ENCODE results near the gene ANTXR2. TPM values are rescaled to one million over a fixed set of nuclear protein-coding genes. Genes with fewer than 3 reads are reported as not detected.
A peak's percentile ranks its signal among the peaks of the same experiment; 100 is the strongest.

Gene ANTXR2
- total RNA-seq, 1 experiment from 2014 or later: 7.0 TPM

- Histone ChIP-seq H3K36me3 (ENCODE audit: insufficient read depth, low read length, poor library complexity, severe bottlenecking) (no peaks in the 10 kb centered on the region), H3K9me3 (ENCODE audit: low read depth, low read length, poor library complexity, severe bottlenecking) (no peaks in the 10 kb centered on the region), H3K27ac (ENCODE audit: low read depth, low read length, poor library complexity, severe bottlenecking) (no peak overlapping the region), H3K4me1 (ENCODE audit: insufficient read depth, low read length, poor library complexity, severe bottlenecking) (no peaks in the 10 kb centered on the region), H3K4me3 (ENCODE audit: low read depth, low read length, poor library complexity, severe bottlenecking) (no peak overlapping the region), H3K27me3 (replicated peaks; ENCODE audit: insufficient read depth, low read depth, low read length, poor library complexity) (no peaks in the 10 kb centered on the region)
- ChIA-PET POLR2A (ENCODE audit: low non-redundant PET) (no interaction called here), CTCF (interaction anchor here (0.6 kb wide), 1 partner anchor 53 kb away, joined by 3 read pairs; no protein-coding TSS in a partner anchor)
- TF ChIP-seq CTCF (conservative IDR thresholded peaks at IDR 0.05; ENCODE audit: low read depth, low read length) (peak; percentile 63), EZH2 (IDR thresholded peaks at IDR 0.05; ENCODE audit: borderline replicate concordance, low read depth, low read length, poor library complexity, severe bottlenecking) (no peak)
- intact Hi-C loops (cut with micrococcal nuclease; ENCODE audit: unreplicated experiment): loop anchor here (10.0 kb wide), 1 partner anchor 268 kb away; no protein-coding TSS in a partner anchor
- no TSS peak for BruUV-seq (replicated peaks)
- peak; percentile 58 for DNase-seq (ENCODE audit: low spot score)
Observed at GRCh38 chr4:79917246-79917645, 155.8 kb downstream of the ANTXR2 start.

GRCh38 chr4:79915246-79915645 is 157.8 kb downstream of the ANTXR2 start:
- Histone ChIP-seq H3K27me3 (replicated peaks; ENCODE audit: insufficient read depth, low read depth, low read length, poor library complexity) (no peaks in the 10 kb centered on the region), H3K9me3 (ENCODE audit: low read depth, low read length, poor library complexity, severe bottlenecking) (no peaks in the 10 kb centered on the region), H3K27ac (ENCODE audit: low read depth, low read length, poor library complexity, severe bottlenecking) (no peak overlapping the region), H3K4me3 (ENCODE audit: low read depth, low read length, poor library complexity, severe bottlenecking) (no peak overlapping the region), H3K36me3 (ENCODE audit: insufficient read depth, low read length, poor library complexity, severe bottlenecking) (no peaks in the 10 kb centered on the region), H3K4me1 (ENCODE audit: insufficient read depth, low read length, poor library complexity, severe bottlenecking) (no peaks in the 10 kb centered on the region)
- intact Hi-C loops (cut with micrococcal nuclease; ENCODE audit: unreplicated experiment): loop anchor here (10.0 kb wide), 1 partner anchor 270 kb away; no protein-coding TSS in a partner anchor
- no peak for TF ChIP-seq EZH2 (IDR thresholded peaks at IDR 0.05; ENCODE audit: borderline replicate concordance, low read depth, low read length, poor library complexity, severe bottlenecking)
- TF ChIP-seq CTCF (conservative IDR thresholded peaks at IDR 0.05; ENCODE audit: low read depth, low read length): no peak
- ChIA-PET POLR2A (ENCODE audit: low non-redundant PET) (no interaction called here), CTCF (no interaction called here)
- DNase-seq (ENCODE audit: low spot score): no peak
- no TSS peak for BruUV-seq (replicated peaks)

GRCh38 chr4:79913581-79913980 is 159.4 kb downstream of the ANTXR2 start:
- no peak overlapping the region for H3K4me3 ChIP-seq (ENCODE audit: low read depth, low read length, poor library complexity, severe bottlenecking)
- no peak for DNase-seq (ENCODE audit: low spot score)
- ChIA-PET CTCF (no interaction called here), POLR2A (ENCODE audit: low non-redundant PET) (no interaction called here)
- H3K4me1 ChIP-seq (ENCODE audit: insufficient read depth, low read length, poor library complexity, severe bottlenecking): no peaks in the 10 kb centered on the region
- H3K36me3 ChIP-seq (ENCODE audit: insufficient read depth, low read length, poor library complexity, severe bottlenecking): no peaks in the 10 kb centered on the region
- BruUV-seq (replicated peaks): no TSS peak
- H3K27ac ChIP-seq (ENCODE audit: low read depth, low read length, poor library complexity, severe bottlenecking): no peak overlapping the region
- intact Hi-C loops (cut with micrococcal nuclease; ENCODE audit: unreplicated experiment): loop anchor here (10.0 kb wide), 1 partner anchor 271 kb away; no protein-coding TSS in a partner anchor
- TF ChIP-seq CTCF (conservative IDR thresholded peaks at IDR 0.05; ENCODE audit: low read depth, low read length) (no peak), EZH2 (IDR thresholded peaks at IDR 0.05; ENCODE audit: borderline replicate concordance, low read depth, low read length, poor library complexity, severe bottlenecking) (no peak)
- no peaks in the 10 kb centered on the region for H3K9me3 ChIP-seq (ENCODE audit: low read depth, low read length, poor library complexity, severe bottlenecking)
- no peaks in the 10 kb centered on the region for H3K27me3 ChIP-seq (replicated peaks; ENCODE audit: insufficient read depth, low read depth, low read length, poor library complexity)
